GM12878 (cell line): ENCODE data around the gene POU4F1. TPM values are rescaled to one million over a fixed set of nuclear protein-coding genes. Genes with fewer than 3 reads are reported as not detected.

Experiments
- ATAC-seq: fragments of 200-7000 bp; cut with Tn5 transposase; 3 replicates; pipeline ENCODE4 v1.9.1; 2020; ENCODE audit warnings: mild to moderate bottlenecking, moderate library complexity
- BruUV-seq: library from RNA; stranded (reverse); fragments of 400-500 nt; replicated peaks from 2 replicates; lab custom pipeline; 2021; lab: Mats Ljungman, UMichigan
- CTCF ChIA-PET: fragments of 300-600 bp; sonication (Branson Sonifier 250); formaldehyde crosslinking; extraction: SDS; loops from one replicate; lab custom pipeline; 2021; ENCODE audit warnings: inconsistent platforms; lab: Yijun Ruan, JAX
- POLR2A ChIA-PET: fragments of 350-600 bp; formaldehyde crosslinking; extraction: SDS; loops from one replicate; lab custom pipeline; 2021; ENCODE audit warnings: inconsistent platforms; lab: Charles Lee
- RAD21 ChIA-PET: fragments of 300-600 bp; sonication (Branson Sonifier 250); formaldehyde crosslinking; loops from one replicate; lab custom pipeline; 2023; ENCODE audit warnings: antibody characterized with exemption; ENCODE audit not compliant: unreplicated experiment; lab: Charles Lee
- SMC1A ChIA-PET: fragments of 300-600 bp; sonication (Branson Sonifier 250); formaldehyde crosslinking; loops from one replicate; lab custom pipeline; 2023; ENCODE audit not compliant: unreplicated experiment, uncharacterized antibody; lab: Charles Lee
- DNase-seq: peaks from one replicate; pipeline ENCODE4 v3.0.0-alpha.2; 2011; ENCODE audit warnings: low read depth, low spot score
- FAIRE-seq: peaks from 3 replicates; lab custom pipeline; 2011; peaks lifted over from hg19 to GRCh38; lab: Jason Lieb, UNC
- H2AFZ ChIP-seq: 2 replicates; pipeline ENCODE4 v1.6.0; 2011; ENCODE audit warnings: low read depth, low read length, control low read depth; ENCODE audit not compliant: control insufficient read depth
- H3K27ac ChIP-seq: 2 replicates; pipeline ENCODE4 v1.5.1; 2011; ENCODE audit warnings: control low read depth; ENCODE audit not compliant: control insufficient read depth, insufficient read depth
- H3K27me3 ChIP-seq, 2 experiments: replicated peaks in 1 of 2; 2 replicates each; pipeline versions ENCODE4 v1.6.0 to v1.6.1; 2011; ENCODE audit warnings: low read length in 1 of 2; ENCODE audit not compliant: control insufficient read depth in 2 of 2, insufficient read depth in 2 of 2
- H3K36me3 ChIP-seq, 2 experiments: 2 replicates each; pipeline ENCODE4 v1.5.1; 2011; ENCODE audit warnings: low read length in 1 of 2; ENCODE audit not compliant: control insufficient read depth in 2 of 2, insufficient read depth in 2 of 2
- H3K4me1 ChIP-seq: 2 replicates; pipeline ENCODE4 v1.6.1; 2011; ENCODE audit warnings: mild to moderate bottlenecking, low read length, moderate library complexity, mixed read lengths; ENCODE audit not compliant: control insufficient read depth, insufficient read depth
- H3K4me2 ChIP-seq: 2 replicates; pipeline ENCODE4 v1.6.0; 2011; ENCODE audit warnings: control low read depth; ENCODE audit not compliant: control insufficient read depth, insufficient read depth
- H3K4me3 ChIP-seq: fragments of 200-600 bp; sonication (generic); 2 replicates; pipeline ENCODE4 v1.5.1; 2016
- H3K79me2 ChIP-seq: 2 replicates; pipeline ENCODE4 v1.6.0; 2011; ENCODE audit warnings: low read length; ENCODE audit not compliant: control insufficient read depth, insufficient read depth
- H3K9ac ChIP-seq: 2 replicates; pipeline ENCODE4 v1.8.0; 2011; ENCODE audit warnings: low read length, control low read depth, mixed read lengths; ENCODE audit not compliant: control insufficient read depth, insufficient read depth
- H3K9me3 ChIP-seq: replicated peaks from 3 replicates; pipeline ENCODE4 v1.5.1; 2011; ENCODE audit warnings: mild to moderate bottlenecking, low read length; ENCODE audit not compliant: control insufficient read depth, insufficient read depth
- H4K20me1 ChIP-seq: 2 replicates; pipeline ENCODE4 v1.6.0; 2011; ENCODE audit not compliant: control insufficient read depth, insufficient read depth
- ATF7 ChIP-seq: fragments of 450-650 bp; IDR thresholded peaks from 2 replicates; pipeline ENCODE4 v1.6.1; 2016; ENCODE audit warnings: low read depth, mild to moderate bottlenecking
- CREB1 ChIP-seq: IDR thresholded peaks from 2 replicates; pipeline ENCODE4 v1.6.1; 2012; ENCODE audit warnings: low read depth, mild to moderate bottlenecking, inconsistent platforms
- KLF5 ChIP-seq: fragments of 450-650 bp; IDR thresholded peaks from 2 replicates; pipeline ENCODE4 v1.6.1; 2014; ENCODE audit warnings: mild to moderate bottlenecking; ENCODE audit not compliant: partially characterized antibody
- RCOR1 ChIP-seq: conservative IDR thresholded peaks from 2 replicates; pipeline ENCODE4 v1.6.1; 2012; ENCODE audit warnings: low read depth, low read length, improper control_type of control experiment
- SIX5 ChIP-seq: IDR thresholded peaks from 2 replicates; pipeline ENCODE4 v1.6.1; 2011; ENCODE audit warnings: mild to moderate bottlenecking, low read depth, low read length, moderate library complexity; ENCODE audit not compliant: severe bottlenecking
- SMARCA5 ChIP-seq: fragments of 450-650 bp; IDR thresholded peaks from 2 replicates; pipeline ENCODE4 v1.6.1; 2017; ENCODE audit warnings: mild to moderate bottlenecking
- STAT3 ChIP-seq: IDR thresholded peaks from 2 replicates; pipeline ENCODE4 v1.6.1; 2011; ENCODE audit warnings: low read depth, low read length, improper control_type of control experiment
- ZNF24 ChIP-seq: fragments of 450-650 bp; IDR thresholded peaks from 2 replicates; pipeline ENCODE4 v1.6.1; 2017; ENCODE audit warnings: antibody characterized with exemption, mild to moderate bottlenecking
- WGBS: methylation state at CpG from one replicate; pipeline ENCODE4 v1.1.6; 2016; ENCODE audit warnings: low lambda C conversion rate; ENCODE audit not compliant: insufficient replicate concordance, insufficient coverage; ENCODE audit errors: missing lambda C conversion rate; 5-methylcytosine and 5-hydroxymethylcytosine counted together
- in situ Hi-C: fragments of 300-500 bp; cut with MboI; formaldehyde crosslinking; loops from 9 replicates; pipeline ENCODE4 v1.14.3; 2018; ENCODE audit warnings: mixed read lengths
- intact Hi-C: fragments of 100-400 bp; cut with micrococcal nuclease; formaldehyde crosslinking; loops from one replicate; pipeline ENCODE4 v1.14.2; 2022; ENCODE audit not compliant: unreplicated experiment
- polyA plus RNA-seq, 11 experiments: library from polyadenylated mRNA; depleted of rRNA in 4 of 11; unstranded in 6 of 11; stranded (reverse) in 5 of 11; fragments of >200 nt; fragmentation: Nextera tagmentation in 4 of 11; fragmentation: Illumina TruSeq in 1 of 11; extraction: Ambion mirVana in 4 of 11; extraction: Trizol in 1 of 11; gene quantifications; 1 replicate in 1 of 11; 2 replicates in 10 of 11; pipeline versions ENCODE4 v1.2.1 to v1.2.3, GENCODE V29; 2011 to 2016; ENCODE audit warnings: inconsistent platforms in 2 of 11, missing spikeins in 2 of 11, low read depth in 1 of 11
- total RNA-seq, 4 experiments: library from RNA; depleted of rRNA in 3 of 4; stranded (reverse); fragments of >200 nt in 3 of 4; fragmentation: Illumina TruSeq in 1 of 4; extraction: Trizol in 1 of 4; gene quantifications; 2 replicates each; pipeline versions ENCODE4 v1.2.1 to v1.2.3, GENCODE V29; 2013 to 2021
- TF ChIP-seq, protein P1 (sequence below): fragments of 450-650 bp; IDR thresholded peaks from 2 replicates; pipeline ENCODE4 v1.6.1; 2016; ENCODE audit warnings: mild to moderate bottlenecking, moderate library complexity, borderline replicate concordance

The POU4F1 gene
- total and polyA plus RNA-seq, 10 of the 15 experiments (the other 5 are each of a cell fraction or from before 2014, with no cell fraction given) = 0.01 to 0.14 (median 0.02) TPM; not detected in 5

DNA sequence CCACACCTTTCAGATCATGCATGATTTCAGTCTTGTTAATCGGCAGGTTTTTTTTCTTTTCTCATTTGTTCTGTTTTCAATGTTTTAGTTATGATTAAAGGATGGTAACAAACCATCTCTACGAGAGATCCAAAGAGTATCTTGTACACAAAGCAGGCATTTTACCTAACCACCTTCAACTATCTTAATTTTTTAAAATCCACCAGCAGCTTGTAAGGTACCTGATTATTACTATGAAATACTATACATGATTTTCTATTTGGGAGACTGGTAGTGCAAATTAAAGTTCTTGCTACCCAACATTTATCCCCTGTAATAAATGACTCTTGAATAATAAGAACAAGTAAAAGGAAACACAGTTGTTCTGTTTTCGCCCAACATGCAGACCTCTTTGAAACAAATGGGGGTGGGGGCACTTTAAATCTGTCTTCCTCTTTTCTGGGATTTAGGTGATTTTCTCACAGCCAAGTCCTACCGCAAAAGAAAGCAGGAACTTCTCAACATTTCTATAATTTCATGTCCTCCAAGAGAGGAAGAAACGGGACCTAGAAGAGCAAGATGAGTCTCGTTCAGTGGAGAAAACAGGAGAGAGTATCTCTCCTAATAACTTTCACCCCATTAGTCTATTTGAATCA, 3.6 kb downstream of the POU4F1 start:
- TF ChIP-seq CREB1 (no peak), ZNF24 (no peak), KLF5 (no peak)
- ChIA-PET SMC1A (interaction anchor here (0.9 kb wide), 1 partner anchor 386 kb away, joined by 3 read pairs; no protein-coding TSS in a partner anchor), CTCF (interaction anchor here (0.6 to 0.8 kb wide), 2 partner anchors 11 to 217 kb away, joined by 3 read pairs; no protein-coding TSS in a partner anchor), POLR2A (no interaction called here), RAD21 (no interaction called here)
- WGBS = 12% methylated on average over 6 of the region's 6 CpGs
- Histone ChIP-seq H3K79me2 (no peaks in the 10 kb centered on the region), H3K4me3 (no peak overlapping the region), H3K4me2 (no peak overlapping the region), H3K27me3 (peaks cover 17 to 33% of the 10 kb centered on the region in 2 experiments), H2AFZ (no peak overlapping the region), H3K9ac (no peak overlapping the region), H3K9me3 (no peaks in the 10 kb centered on the region; the same call in 2 of the 3 replicates), H3K36me3 (no peaks in the 10 kb centered on the region), H4K20me1 (no peaks in the 10 kb centered on the region), H3K4me1 (peaks cover 8% of the 10 kb centered on the region), H3K27ac (no peak overlapping the region)
- intact Hi-C loops = loop anchor here (10.0 kb wide), 1 partner anchor 385 kb away; no protein-coding TSS in a partner anchor
- in situ Hi-C loops = no loop called here
- ATAC-seq (no peak), DNase-seq (no peak), FAIRE-seq (no peak)
- no TSS peak for BruUV-seq

DNA sequence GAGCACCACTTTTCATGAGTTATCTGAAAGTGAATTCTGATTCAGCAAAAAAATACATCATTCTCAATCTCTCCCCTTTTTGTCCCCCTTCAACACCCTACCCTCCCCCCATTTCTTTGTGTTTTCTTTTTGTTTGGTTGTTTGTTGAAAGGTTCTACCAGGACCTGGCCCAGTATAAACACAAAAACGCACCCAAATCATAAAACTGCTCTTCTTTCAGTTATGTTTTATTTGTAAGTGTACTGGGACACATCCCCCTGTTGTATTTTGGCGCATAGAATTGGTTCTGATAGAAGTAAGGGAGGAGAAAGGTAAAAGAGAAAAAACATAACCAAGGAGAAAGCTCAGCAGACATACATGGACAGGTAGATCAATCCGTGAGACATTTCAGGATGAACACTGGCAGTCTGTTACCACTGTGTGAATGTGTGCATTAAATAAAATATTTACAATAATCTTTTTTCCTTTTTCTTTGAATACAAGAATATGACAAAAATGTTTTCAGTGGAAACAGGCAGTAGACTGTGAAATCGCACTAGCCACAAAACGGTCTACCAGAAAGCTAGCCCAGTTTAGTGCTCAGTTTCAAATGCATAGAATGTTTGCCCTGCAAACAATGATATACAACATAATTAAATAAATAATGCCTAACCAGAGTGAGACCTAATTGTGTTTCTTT, 4.2 kb downstream of the POU4F1 start:
- H3K36me3 ChIP-seq = no peaks in the 10 kb centered on the region
- no peaks in the 10 kb centered on the region for H4K20me1 ChIP-seq
- CTCF ChIA-PET = no interaction called here
- no peaks in the 10 kb centered on the region for H3K79me2 ChIP-seq
- in situ Hi-C loops (no loop called here), intact Hi-C loops (loop anchor here (10.0 kb wide), 1 partner anchor 386 kb away; no protein-coding TSS in a partner anchor)
- H3K9me3 ChIP-seq = no peaks in the 10 kb centered on the region; the same call in 2 of the 3 replicates
- no peak overlapping the region for H2AFZ ChIP-seq
- POLR2A ChIA-PET = no interaction called here
- RAD21 ChIA-PET = no interaction called here
- FAIRE-seq (no peak), ATAC-seq (no peak), DNase-seq (no peak)
- H3K4me1 ChIP-seq = peaks cover 8% of the 10 kb centered on the region
- H3K4me3 ChIP-seq = no peak overlapping the region
- no TSS peak for BruUV-seq
- no peak overlapping the region for H3K9ac ChIP-seq
- WGBS = 41% methylated on average over 5 of the region's 5 CpGs
- H3K4me2 ChIP-seq = no peak overlapping the region
- SMC1A ChIA-PET = interaction anchor here (0.9 kb wide), 1 partner anchor 386 kb away, joined by 3 read pairs; no protein-coding TSS in a partner anchor
- no peak overlapping the region for H3K27ac ChIP-seq
- peaks cover 17 to 35% of the 10 kb centered on the region in 2 experiments for H3K27me3 ChIP-seq
- TF ChIP-seq SMARCA5 (no peak), RCOR1 (no peak), ATF7 (no peak), SIX5 (no peak), KLF5 (no peak), STAT3 (no peak)
- TF ChIP-seq, protein P1, sequence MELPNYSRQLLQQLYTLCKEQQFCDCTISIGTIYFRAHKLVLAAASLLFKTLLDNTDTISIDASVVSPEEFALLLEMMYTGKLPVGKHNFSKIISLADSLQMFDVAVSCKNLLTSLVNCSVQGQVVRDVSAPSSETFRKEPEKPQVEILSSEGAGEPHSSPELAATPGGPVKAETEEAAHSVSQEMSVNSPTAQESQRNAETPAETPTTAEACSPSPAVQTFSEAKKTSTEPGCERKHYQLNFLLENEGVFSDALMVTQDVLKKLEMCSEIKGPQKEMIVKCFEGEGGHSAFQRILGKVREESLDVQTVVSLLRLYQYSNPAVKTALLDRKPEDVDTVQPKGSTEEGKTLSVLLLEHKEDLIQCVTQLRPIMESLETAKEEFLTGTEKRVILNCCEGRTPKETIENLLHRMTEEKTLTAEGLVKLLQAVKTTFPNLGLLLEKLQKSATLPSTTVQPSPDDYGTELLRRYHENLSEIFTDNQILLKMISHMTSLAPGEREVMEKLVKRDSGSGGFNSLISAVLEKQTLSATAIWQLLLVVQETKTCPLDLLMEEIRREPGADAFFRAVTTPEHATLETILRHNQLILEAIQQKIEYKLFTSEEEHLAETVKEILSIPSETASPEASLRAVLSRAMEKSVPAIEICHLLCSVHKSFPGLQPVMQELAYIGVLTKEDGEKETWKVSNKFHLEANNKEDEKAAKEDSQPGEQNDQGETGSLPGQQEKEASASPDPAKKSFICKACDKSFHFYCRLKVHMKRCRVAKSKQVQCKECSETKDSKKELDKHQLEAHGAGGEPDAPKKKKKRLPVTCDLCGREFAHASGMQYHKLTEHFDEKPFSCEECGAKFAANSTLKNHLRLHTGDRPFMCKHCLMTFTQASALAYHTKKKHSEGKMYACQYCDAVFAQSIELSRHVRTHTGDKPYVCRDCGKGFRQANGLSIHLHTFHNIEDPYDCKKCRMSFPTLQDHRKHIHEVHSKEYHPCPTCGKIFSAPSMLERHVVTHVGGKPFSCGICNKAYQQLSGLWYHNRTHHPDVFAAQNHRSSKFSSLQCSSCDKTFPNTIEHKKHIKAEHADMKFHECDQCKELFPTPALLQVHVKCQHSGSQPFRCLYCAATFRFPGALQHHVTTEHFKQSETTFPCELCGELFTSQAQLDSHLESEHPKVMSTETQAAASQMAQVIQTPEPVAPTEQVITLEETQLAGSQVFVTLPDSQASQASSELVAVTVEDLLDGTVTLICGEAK = no peak
